ENCODE results near the gene RHOBTB1. TPM values are rescaled to one million over a fixed set of nuclear protein-coding genes. Genes with fewer than 3 reads are reported as not detected.

RHOBTB1 gene
- total RNA-seq, 4 donors from 2014 or later, result 5.1 to 15.7 (median 12.6) TPM

GRCh38 chr10:60968504-60968903 is 24.5 kb upstream of the RHOBTB1 start:
- Histone ChIP-seq H3K4me3 (no peak overlapping the region), H3K36me3 (no peaks in the 10 kb centered on the region), H3K27ac (no peak overlapping the region), H3K27me3 (no peaks in the 10 kb centered on the region), H3K9me3 (no peaks in the 10 kb centered on the region), H3K4me1 (no peaks in the 10 kb centered on the region)
- TF ChIP-seq POLR2A (IDR thresholded peaks at IDR 0.05) (no peak), CTCF (IDR thresholded peaks at IDR 0.05) (no peak)
- no peak for DNase-seq

GRCh38 chr10:60967854-60968484 is 24.0 kb upstream of the RHOBTB1 start:
- no peak for TF ChIP-seq CTCF (IDR thresholded peaks at IDR 0.05)
- TF ChIP-seq POLR2A (IDR thresholded peaks at IDR 0.05), result no peak
- DNase-seq, result no peak
- H3K27ac ChIP-seq, result no peak overlapping the region

GRCh38 chr10:60967260-60967659 is 23.3 kb upstream of the RHOBTB1 start:
- no peaks in the 10 kb centered on the region for H3K27me3 ChIP-seq
- H3K27ac ChIP-seq, result no peak overlapping the region
- H3K36me3 ChIP-seq, result no peaks in the 10 kb centered on the region
- no peak for DNase-seq
- no peaks in the 10 kb centered on the region for H3K9me3 ChIP-seq
- no peak for TF ChIP-seq CTCF (IDR thresholded peaks at IDR 0.05)
- TF ChIP-seq POLR2A (IDR thresholded peaks at IDR 0.05), result no peak
- no peak overlapping the region for H3K4me3 ChIP-seq
- no peaks in the 10 kb centered on the region for H3K4me1 ChIP-seq

More at GRCh38 chr10:60967854-60968484, 24.0 kb upstream of the RHOBTB1 start:
- H3K4me3 ChIP-seq, result no peak overlapping the region
- H3K36me3 ChIP-seq, result no peaks in the 10 kb centered on the region
- no peaks in the 10 kb centered on the region for H3K4me1 ChIP-seq
- no peaks in the 10 kb centered on the region for H3K9me3 ChIP-seq
- H3K27me3 ChIP-seq, result no peaks in the 10 kb centered on the region

GRCh38 chr10:60965696-60966095 is 21.7 kb upstream of the RHOBTB1 start:
- H3K27me3 ChIP-seq, result no peaks in the 10 kb centered on the region
- H3K4me3 ChIP-seq, result no peak overlapping the region
- DNase-seq, result no peak
- no peaks in the 10 kb centered on the region for H3K4me1 ChIP-seq
- H3K27ac ChIP-seq, result no peak overlapping the region
- no peaks in the 10 kb centered on the region for H3K9me3 ChIP-seq
- H3K36me3 ChIP-seq, result no peaks in the 10 kb centered on the region
- no peak for TF ChIP-seq POLR2A (IDR thresholded peaks at IDR 0.05)
- TF ChIP-seq CTCF (IDR thresholded peaks at IDR 0.05), result no peak

- Histone ChIP-seq H3K27me3 (no peaks in the 10 kb centered on the region), H3K9me3 (no peaks in the 10 kb centered on the region), H3K27ac (peak overlapping the region in 2 of 4 donors; percentile 31 to 43), H3K4me1 (no peaks in the 10 kb centered on the region), H3K36me3 (no peaks in the 10 kb centered on the region), H3K4me3 (no peak overlapping the region)
- DNase-seq, result peak; percentile 46 to 81 (median 53)
- no peak for TF ChIP-seq POLR2A (IDR thresholded peaks at IDR 0.05)
- peak; percentile 29 to 89 (median 76) for TF ChIP-seq CTCF (IDR thresholded peaks at IDR 0.05)
Measured at GRCh38 chr10:60964257-60965235, 20.6 kb upstream of the RHOBTB1 start.
